ENCODE data around the gene TAF10. TPM values are rescaled to one million over a fixed set of nuclear protein-coding genes. Genes with fewer than 3 reads are reported as not detected.

Gene TAF10
- total and polyA plus RNA-seq, 2 of the 13 experiments (the other 11 are each of a cell fraction or from before 2014, with no cell fraction given), result 71.3 to 134 TPM

DNA sequence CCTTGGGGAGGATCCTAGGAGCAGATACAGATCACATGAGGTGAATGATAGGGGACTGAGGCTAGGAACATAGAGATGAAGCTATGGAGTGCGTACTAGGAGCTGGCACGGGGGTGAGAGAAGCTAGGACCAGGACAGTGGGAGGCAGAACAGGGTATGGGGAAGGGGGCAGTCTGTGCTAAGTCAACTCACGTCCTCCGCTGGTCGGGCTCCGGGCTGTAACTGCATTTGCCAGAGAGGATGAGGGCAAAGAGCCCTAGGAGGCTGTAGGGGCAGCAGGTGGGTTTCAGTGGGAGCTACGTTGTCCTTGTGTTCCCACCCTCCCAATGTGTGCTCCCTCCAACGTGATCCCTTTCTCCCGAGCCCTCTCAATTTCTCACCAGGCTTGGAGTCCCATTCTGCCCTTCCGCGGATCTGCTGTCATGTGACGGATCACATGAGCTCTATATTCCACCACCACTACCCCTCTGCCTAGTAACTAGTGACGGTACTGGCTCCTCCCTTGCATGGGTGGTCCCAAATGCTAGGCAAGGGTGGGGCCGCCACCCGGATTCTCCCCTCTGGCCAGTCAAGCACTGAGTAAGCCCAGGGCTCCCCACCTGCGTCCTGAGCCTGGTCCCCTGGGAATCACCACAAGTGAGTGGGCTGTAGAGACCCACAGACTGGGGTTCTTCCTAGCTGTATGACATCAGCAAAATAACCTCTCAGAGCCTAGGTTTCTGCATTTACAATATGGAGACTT, 7.2 kb upstream of the TAF10 start, which contains the start of gene TPP1 (continued):
- TF ChIP-seq, protein P1, sequence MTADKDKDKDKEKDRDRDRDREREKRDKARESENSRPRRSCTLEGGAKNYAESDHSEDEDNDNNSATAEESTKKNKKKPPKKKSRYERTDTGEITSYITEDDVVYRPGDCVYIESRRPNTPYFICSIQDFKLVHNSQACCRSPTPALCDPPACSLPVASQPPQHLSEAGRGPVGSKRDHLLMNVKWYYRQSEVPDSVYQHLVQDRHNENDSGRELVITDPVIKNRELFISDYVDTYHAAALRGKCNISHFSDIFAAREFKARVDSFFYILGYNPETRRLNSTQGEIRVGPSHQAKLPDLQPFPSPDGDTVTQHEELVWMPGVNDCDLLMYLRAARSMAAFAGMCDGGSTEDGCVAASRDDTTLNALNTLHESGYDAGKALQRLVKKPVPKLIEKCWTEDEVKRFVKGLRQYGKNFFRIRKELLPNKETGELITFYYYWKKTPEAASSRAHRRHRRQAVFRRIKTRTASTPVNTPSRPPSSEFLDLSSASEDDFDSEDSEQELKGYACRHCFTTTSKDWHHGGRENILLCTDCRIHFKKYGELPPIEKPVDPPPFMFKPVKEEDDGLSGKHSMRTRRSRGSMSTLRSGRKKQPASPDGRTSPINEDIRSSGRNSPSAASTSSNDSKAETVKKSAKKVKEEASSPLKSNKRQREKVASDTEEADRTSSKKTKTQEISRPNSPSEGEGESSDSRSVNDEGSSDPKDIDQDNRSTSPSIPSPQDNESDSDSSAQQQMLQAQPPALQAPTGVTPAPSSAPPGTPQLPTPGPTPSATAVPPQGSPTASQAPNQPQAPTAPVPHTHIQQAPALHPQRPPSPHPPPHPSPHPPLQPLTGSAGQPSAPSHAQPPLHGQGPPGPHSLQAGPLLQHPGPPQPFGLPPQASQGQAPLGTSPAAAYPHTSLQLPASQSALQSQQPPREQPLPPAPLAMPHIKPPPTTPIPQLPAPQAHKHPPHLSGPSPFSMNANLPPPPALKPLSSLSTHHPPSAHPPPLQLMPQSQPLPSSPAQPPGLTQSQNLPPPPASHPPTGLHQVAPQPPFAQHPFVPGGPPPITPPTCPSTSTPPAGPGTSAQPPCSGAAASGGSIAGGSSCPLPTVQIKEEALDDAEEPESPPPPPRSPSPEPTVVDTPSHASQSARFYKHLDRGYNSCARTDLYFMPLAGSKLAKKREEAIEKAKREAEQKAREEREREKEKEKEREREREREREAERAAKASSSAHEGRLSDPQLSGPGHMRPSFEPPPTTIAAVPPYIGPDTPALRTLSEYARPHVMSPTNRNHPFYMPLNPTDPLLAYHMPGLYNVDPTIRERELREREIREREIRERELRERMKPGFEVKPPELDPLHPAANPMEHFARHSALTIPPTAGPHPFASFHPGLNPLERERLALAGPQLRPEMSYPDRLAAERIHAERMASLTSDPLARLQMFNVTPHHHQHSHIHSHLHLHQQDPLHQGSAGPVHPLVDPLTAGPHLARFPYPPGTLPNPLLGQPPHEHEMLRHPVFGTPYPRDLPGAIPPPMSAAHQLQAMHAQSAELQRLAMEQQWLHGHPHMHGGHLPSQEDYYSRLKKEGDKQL (CRISPR knock-in tag; IDR thresholded peaks at IDR 0.05; ENCODE audit: low read depth), result no peak
- TF ChIP-seq ZNF205 (CRISPR knock-in tag; IDR thresholded peaks at IDR 0.05) (peak; percentile 67; the same call in 1 of the 2 replicates), LCORL (IDR thresholded peaks at IDR 0.05) (no peak), LCORL (CRISPR knock-in tag; IDR thresholded peaks at IDR 0.05) (no peak), ZNF44 (CRISPR knock-in tag; IDR thresholded peaks at IDR 0.05) (no peak)
- TF ChIP-seq, protein P2, sequence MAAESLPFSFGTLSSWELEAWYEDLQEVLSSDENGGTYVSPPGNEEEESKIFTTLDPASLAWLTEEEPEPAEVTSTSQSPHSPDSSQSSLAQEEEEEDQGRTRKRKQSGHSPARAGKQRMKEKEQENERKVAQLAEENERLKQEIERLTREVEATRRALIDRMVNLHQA (CRISPR knock-in tag; IDR thresholded peaks at IDR 0.05), result no peak
- TF ChIP-seq, protein P3, sequence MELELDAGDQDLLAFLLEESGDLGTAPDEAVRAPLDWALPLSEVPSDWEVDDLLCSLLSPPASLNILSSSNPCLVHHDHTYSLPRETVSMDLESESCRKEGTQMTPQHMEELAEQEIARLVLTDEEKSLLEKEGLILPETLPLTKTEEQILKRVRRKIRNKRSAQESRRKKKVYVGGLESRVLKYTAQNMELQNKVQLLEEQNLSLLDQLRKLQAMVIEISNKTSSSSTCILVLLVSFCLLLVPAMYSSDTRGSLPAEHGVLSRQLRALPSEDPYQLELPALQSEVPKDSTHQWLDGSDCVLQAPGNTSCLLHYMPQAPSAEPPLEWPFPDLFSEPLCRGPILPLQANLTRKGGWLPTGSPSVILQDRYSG (CRISPR knock-in tag; IDR thresholded peaks at IDR 0.05), result no peak

Measured in HepG2 (cell line).